ENCODE measurements around the gene C16orf90.
"Not testable (repeated sequence)": the region's sequence is repeated elsewhere in the genome, so short reads cannot be mapped to it uniquely, and the experiment has no call there.

Gene C16orf90

DNA sequence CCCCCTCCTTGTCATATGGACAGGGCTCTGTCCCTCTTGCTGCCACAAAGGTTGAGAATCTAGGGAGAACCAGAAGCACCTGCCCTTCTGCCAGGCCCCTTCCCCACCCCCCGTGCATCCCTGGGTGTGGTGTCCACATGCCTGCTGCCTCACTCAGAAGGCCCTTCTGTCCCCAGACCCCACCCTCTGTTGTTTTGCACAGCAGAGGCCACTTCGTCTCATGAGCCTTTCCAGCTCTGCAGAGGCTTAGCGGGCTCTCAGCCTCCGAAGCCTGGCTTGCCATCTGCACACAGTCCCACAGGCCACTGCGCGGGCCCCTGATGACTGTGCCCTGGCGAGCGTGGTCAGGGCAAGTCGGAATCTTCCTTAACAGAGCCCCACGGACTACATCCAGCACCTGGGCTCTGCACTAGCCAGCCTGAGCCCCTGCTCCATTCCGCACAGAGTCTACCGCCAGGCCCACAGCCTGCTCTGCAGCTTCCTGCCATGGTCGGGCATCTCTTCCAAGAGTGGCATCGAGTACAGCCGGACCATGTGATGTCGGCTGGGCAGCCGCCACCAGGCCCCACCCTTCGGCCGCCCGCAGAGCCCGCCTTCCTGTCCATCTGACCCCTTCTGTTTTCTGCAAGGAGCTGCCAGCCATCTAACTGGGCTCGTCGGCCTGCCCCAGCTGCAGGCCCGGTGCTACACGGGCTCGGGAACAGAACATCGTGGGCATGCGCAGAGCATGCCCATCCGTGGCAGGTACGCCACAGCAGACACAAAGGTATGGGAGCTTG lies 10.8 kb downstream of the C16orf90 start:
- DNase-seq (ENCODE audit: low read depth in 2 of 2) = no peak

DNA sequence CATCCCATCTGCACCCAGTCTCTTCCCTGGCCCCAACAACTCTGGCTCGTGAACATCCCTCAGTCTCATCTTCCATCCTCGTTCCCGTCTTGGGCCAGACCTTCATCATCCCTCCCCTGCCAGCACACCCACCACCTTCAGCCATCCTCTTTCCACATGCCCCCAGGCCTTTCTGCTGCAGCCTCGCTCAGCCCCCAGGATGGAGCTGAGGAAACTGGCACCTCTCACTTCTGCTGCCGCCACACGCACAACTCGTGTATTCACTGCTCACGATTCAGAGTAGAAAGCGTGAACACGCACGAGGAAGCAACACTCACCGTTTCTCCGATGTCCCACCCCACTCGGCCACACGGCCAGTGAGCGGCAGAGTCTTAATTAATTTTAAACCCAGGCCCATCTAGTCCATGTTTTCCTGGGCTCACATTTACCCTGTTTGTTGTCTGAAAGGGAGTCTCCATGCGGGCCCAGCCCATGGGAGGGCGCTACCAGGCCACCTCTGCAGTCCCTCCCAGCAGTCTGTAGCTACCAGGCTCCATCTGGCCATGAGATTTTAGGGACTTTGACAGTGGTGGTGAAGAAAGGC lies 12.5 kb downstream of the C16orf90 start:
- no peak for DNase-seq (ENCODE audit: low read depth in 2 of 2)

DNA sequence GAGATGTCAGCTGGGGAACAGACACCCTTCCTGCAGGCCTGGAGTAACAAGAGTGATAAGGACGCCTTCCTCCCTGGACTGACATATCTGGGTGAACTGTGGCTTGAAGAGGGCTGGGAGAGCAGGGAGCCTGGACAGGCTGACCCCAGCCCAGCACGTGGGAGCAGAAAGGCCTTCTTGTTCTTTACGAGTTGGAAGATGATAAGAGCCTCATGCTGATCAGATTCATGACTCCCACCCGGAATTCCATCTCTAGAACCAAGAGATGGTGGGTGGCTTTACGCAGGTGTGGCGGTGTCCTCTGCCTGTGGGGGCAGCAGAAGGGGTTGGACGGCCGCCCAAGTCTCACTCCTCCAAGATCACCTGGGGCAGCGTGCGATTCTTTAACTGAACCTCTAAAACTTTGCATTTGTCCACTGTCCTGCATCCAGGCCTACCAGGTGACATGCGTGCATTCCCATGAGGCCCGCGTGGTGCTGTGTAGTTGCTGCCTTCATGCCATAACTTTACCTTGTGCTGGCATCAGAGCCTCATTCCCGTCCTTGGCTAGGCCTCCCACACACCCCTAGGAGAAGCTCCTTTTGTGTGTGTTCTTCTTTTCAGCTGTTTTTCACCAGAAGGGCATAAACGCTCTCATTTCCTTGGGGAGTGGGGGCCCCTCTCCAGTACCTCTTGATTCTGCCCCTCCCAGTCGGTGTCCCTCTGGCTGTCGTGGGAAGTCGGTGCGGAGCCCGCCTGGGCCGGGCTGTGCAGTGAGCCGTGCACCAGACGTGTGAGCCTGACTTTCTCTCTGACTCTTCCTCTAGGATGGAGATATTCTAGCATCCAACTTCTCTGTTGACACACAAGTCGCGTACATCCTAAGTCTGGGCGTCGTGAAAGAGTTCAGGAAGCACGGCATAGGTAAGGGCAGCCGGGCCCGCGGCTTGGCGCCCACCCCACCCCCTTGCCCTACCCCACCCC lies 13.3 kb downstream of the C16orf90 start:
- DNase-seq (ENCODE audit: low read depth in 2 of 2) = no peak

GRCh38 chr16:3480901-3481695 lies 14.2 kb downstream of the C16orf90 start:
- no peak for DNase-seq (ENCODE audit: low read depth in 2 of 2)

DNA sequence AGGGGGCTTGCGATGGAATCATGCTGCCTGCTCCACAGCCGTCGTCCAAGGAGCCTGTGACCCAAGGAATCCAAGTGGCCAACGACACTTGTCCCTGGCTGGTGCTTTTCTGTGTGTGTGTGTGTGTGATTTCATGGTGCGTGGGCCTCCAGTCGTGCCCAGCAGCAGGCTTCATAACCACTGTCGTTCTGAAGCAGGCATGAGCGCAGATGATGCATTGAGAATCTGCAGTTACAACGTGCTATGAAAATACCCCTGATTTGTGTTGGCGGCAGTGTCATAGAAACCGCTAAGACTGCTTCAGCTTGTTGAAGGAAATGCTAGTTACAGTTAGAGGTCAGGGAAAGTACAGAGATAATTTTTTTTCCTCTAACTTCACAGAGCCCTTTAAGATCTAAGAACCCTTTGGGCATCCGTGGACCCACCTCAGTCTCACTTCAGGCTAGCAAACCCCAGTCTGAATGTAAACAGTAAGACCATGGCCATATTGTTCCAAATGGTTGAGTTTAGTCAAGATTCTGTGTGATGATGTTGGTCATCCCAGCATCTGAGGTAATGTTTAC lies 15.6 kb downstream of the C16orf90 start:
- no peak for DNase-seq (ENCODE audit: low read depth in 2 of 2)

DNA sequence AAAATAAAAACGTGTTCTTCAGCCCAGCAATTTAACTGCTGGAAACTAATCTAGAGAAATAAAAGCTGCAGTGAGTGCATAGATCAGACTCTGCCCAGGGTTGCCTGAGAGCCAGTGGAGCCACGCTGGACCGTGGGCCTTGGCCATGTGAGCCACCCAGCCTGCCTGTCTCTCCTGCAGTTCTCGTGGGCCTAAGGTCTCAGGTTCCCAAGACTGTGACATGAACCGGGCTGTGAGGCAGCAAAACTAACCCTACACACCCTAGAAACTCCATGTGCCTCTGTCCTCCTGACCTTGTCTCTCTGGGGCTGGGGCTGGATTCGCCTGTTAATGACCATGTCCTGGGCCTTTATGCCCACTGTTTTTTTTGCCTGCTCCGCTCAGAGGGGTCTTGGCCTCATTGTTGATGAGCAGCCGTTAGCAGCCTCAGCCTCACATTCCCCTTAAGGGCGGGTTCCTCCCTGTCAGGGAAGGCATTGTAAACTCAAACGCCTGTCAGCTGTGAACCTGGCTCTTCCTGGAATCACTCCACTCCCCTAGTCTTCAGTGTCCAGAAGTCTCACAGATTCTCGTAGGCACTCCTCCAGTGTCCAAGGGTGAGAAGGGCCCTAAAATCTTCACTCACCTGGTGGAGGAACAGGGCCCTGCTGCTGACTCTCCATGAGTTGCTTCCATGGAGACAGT lies 16.9 kb downstream of the C16orf90 start:
- no peak for DNase-seq (ENCODE audit: low read depth in 2 of 2)

GRCh38 chr16:3476409-3476808 lies 18.9 kb downstream of the C16orf90 start:
- no peak for DNase-seq (ENCODE audit: low read depth in 2 of 2)

DNA sequence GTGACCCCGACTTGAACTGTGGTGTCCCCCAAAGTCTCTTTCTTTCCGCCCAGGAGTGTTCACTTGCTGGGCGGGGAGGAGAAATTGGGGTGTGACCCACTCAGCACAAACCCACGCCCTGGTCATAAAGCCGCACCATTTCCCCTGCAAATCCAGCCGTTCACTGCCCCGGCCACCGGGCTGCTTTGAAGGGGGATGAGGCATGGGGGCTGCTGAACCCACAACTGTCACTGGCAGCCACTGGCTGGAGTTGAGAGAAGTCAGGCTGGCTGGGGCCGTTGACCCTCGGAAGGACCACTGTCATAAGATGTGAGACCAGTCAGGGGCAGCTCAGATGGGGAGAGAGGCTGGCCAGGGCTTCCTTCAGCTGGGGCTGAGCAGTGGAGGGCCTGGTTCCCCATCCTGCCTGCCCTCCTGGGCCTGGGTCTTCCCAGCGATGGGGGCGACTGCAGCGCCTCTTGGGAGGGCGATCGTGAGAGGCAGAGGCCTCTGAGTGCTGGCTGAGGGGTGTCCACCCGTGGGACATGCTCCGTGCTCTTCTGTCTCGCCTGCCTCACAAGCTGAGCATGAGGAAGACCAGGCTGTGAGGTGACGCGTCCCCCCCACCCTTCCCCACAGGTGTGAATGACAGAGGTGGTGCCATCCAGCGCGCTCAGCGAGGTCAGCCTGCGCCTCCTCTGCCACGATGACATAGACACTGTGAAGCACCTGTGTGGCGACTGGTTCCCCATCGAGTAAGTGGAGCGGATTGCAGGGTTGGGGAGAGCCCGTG lies 19.5 kb downstream of the C16orf90 start:
- DNase-seq (ENCODE audit: low read depth in 2 of 2) = no peak

DNA sequence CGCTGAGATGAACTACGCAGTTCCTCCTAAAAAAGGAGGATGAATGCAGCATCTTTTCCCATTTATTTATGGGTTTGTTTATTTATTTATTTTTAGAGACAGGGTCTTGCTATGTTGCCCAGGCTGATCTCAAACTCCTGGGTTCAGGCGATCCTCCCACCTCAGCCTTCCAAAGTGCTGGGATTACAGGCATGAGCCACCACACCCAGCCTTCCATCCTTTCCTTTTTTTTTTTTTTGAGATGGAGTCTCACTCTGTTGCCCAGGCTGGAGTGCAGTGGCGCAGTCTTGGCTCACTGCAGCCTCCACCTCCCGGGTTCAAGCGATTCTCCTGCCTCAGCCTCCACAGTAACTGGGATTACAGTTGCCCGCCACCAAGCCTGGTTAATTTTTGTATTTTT lies 20.4 kb downstream of the C16orf90 start:
- not testable (repeated sequence) for DNase-seq (ENCODE audit: low read depth in 2 of 2)

- no peak for DNase-seq (ENCODE audit: low read depth in 2 of 2)
Observed at GRCh38 chr16:3474136-3474779, 21.0 kb downstream of the C16orf90 start.

DNA sequence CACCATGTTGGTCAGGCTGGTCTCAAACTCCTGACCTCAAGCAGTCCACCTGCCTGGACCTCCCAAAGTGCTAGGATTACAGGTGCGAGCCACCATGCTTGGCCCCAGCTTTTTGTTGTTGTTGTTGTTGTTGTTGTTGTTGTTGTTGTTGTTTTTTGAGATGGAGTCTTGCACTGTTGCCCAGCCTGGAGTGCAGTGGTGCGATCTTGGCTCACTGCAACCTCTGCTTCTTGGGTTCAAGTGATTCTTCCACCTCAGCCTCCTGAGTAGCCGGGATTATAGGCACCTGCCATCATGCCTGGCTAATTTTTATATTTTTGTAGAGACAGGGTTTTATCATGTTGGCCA lies 21.7 kb downstream of the C16orf90 start:
- not testable (repeated sequence) for DNase-seq (ENCODE audit: low read depth in 2 of 2)

DNA sequence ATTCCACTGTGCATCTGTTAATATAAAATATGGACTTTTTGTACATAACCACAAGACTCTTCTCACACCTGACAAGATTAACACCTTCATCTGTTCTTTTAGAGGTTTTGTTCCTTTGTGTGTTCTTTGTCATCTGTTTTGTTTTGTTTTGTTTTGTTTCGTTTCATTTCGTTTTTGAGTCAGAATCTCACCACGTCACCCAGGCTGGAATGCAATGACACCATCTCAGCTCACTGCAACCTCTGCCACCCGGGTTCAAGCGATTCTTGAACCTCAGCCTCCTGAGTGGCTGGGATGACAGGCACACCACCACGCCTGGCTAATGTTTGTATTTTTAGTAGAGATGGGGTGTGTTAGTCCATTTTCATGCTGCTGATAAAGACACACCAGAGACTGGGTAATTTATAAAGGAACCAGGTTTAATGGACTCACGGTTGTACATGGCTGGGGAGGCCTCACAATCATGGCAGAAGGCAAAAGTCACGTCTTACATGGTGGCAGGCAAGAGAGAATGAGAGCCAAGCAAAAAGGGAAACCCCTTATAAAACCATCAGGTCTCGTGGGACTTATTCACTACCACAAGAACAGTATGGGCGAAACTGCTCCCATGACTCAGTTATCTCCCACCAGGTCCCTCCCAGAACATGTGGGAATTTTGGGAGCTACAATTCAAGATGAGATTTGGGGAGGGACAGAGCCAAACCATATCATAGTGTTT lies 22.3 kb downstream of the C16orf90 start:
- DNase-seq (ENCODE audit: low read depth in 2 of 2) = no peak

GRCh38 chr16:3471518-3472176 lies 23.6 kb downstream of the C16orf90 start:
- no peak for DNase-seq (ENCODE audit: low read depth in 2 of 2)

DNA sequence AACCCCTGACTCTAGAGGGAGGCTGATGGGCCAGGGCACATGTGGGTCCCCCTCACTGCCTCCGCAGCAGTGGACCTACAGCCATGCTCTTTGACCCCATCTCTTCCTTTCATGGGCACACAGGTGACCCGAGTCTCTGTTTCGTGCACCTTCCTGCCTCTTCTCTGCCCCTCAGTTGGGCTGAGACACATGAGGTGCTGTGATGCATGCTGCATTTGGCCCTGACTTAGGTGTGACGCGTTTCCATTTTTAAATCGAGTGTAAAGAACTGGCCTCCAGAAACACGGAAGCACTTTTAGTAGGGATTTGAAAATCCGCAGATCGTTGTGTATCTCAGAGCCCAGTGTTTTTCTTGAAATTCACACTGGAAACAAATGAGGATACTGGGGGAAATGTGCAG lies 24.6 kb downstream of the C16orf90 start:
- DNase-seq (ENCODE audit: low read depth in 2 of 2) = no peak

DNA sequence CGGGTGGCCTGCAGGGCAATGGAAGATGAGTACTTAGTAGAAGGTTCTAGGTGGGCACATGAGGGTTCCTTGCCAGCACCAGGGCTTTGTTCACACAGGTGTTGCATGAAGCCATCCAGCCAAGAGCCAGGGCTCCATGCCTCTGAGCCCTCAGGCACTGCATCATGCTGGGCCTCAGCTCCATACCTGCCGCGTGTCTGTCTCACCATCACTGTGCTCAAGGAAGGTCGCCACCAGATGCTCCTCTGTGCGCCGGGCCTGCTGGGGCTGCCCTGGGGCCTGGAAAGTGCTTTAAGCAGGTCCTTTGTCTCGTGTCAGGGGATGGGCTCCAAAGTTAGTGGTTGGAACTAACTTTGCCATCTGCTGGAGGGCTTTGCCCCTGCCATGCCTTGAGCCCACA lies 25.6 kb downstream of the C16orf90 start:
- DNase-seq (ENCODE audit: low read depth in 2 of 2) = no peak

DNA sequence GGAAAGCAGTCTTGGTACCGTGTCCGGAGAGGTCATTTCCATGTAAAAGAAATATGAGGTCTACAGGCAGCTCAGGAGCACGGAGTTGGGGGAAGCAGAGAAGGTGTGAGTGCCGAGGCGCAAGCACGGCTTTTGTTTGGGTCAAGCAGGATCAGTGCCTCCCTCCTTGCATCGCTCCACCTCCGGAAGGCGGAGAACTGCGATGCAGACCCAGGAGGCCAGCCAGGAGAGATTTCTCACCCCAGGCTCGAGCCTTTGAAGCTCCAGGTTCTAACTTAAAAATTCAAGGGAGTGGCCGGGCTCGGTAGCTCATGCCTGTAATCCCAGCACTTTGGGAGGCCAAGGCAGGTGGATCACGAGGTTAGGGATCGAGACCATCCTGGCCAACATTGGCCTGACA lies 26.8 kb downstream of the C16orf90 start:
- DNase-seq (ENCODE audit: low read depth in 2 of 2) = no peak

DNA sequence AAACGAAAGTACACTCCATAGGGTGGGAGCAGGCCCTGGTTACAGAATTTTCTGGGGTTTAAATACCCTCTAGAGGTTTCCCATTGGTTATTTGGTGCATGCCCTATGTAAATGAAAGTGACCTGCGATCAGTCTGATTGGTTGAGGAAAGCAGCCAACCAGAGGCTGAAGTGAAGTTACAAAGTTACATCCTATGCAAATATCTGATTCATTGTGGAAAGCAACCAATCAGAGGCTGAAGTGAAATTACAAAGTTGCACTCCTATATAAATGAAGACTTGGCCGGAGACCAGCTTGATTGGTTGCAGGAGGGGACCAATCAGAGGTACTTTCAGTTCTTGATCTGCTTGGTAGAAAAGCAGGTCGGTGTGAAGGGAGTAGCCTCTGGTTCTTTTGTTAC lies 27.4 kb downstream of the C16orf90 start:
- DNase-seq (ENCODE audit: low read depth in 2 of 2) = no peak

DNA sequence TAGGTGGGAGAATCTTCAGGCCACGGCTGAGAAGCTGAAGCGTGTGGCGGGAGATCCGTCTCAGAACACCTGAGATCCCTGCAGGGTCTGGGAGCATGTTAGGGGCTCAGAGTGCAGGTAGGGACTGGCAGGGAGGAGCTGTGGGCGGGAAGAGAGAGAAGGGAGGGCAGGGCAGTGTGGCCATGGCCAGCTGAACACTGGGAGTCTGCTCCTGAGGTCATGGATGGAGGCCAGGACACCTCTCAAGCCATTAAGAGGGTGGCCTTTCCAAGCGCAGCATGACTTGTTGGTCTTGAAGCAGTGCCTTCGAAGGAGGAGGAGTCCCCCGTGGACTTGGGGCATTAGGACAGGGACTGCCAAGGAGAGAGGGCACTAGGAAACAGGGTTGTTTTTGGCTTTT lies 28.1 kb downstream of the C16orf90 start:
- no peak for DNase-seq (ENCODE audit: low read depth in 2 of 2)
